Bronchial epithelial cell (primary cell): ENCODE data around the gene FRY. TPM values are rescaled to one million over a fixed set of nuclear protein-coding genes. Genes with fewer than 3 reads are reported as not detected.

Experiments
- DNase-seq: peaks from one replicate; pipeline ENCODE4 v3.0.0-alpha.2; 2010; ENCODE audit warnings: low read depth
- FAIRE-seq: peaks from 2 replicates; lab custom pipeline; 2011; peaks lifted over from hg19 to GRCh38; lab: Jason Lieb, UNC
- H3K27me3 ChIP-seq: 2 replicates; pipeline ENCODE4 v1.5.1; 2011; ENCODE audit warnings: low read length; ENCODE audit not compliant: control insufficient read depth, insufficient read depth
- H3K36me3 ChIP-seq: 2 replicates; pipeline ENCODE4 v1.5.1; 2011; ENCODE audit warnings: low read length; ENCODE audit not compliant: control insufficient read depth, insufficient read depth
- H3K4me3 ChIP-seq: 2 replicates; pipeline ENCODE4 v1.5.1; 2011; ENCODE audit warnings: mild to moderate bottlenecking, low read depth, low read length, control low read depth
- total RNA-seq: library from RNA; depleted of rRNA; stranded (reverse); fragments of >200 nt; gene quantifications from 2 replicates; pipeline ENCODE4 v1.2.1, GENCODE V29; 2014
- TF ChIP-seq, protein P1 (sequence below): IDR thresholded peaks from 2 replicates; pipeline ENCODE4 v1.5.1; 2011; ENCODE audit warnings: mild to moderate bottlenecking, moderate library complexity, low read length, control low read depth, inconsistent platforms; ENCODE audit not compliant: insufficient read depth, severe bottlenecking

FRY gene
- total RNA-seq, 1 donor from 2014 or later: 0.79 TPM

DNA sequence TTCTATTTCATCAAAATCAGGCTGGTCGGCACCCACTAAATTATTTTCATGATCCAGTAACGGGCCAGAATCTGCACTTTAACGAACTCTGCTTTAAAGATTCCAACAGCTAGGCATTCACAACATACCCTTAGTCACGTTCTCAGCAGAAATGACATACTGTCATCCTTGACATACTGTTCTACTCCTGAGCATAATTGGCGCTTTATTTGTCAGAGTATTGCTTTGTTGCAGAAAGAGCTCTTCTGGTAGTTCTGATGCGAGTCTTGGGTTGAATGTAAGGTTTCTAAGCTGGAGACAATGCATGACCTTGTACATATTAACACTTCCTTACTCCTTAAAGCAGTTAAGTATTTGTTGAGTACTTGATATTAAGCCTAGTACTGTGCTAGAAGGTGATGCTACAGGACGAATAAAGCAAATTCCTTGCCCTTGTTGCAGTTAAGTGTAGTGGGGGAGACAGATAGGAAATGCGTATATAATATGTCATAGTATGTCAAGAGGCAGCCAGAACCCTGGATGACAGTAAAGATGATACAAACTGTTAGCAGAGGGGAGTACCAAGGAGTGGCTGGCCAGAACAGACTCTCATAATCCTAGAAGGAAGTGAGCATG is 32.2 kb downstream of the FRY start:
- H3K27me3 ChIP-seq: no peaks in the 10 kb centered on the region
- no peak for FAIRE-seq
- TF ChIP-seq, protein P1, sequence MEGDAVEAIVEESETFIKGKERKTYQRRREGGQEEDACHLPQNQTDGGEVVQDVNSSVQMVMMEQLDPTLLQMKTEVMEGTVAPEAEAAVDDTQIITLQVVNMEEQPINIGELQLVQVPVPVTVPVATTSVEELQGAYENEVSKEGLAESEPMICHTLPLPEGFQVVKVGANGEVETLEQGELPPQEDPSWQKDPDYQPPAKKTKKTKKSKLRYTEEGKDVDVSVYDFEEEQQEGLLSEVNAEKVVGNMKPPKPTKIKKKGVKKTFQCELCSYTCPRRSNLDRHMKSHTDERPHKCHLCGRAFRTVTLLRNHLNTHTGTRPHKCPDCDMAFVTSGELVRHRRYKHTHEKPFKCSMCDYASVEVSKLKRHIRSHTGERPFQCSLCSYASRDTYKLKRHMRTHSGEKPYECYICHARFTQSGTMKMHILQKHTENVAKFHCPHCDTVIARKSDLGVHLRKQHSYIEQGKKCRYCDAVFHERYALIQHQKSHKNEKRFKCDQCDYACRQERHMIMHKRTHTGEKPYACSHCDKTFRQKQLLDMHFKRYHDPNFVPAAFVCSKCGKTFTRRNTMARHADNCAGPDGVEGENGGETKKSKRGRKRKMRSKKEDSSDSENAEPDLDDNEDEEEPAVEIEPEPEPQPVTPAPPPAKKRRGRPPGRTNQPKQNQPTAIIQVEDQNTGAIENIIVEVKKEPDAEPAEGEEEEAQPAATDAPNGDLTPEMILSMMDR: no peak

DNA sequence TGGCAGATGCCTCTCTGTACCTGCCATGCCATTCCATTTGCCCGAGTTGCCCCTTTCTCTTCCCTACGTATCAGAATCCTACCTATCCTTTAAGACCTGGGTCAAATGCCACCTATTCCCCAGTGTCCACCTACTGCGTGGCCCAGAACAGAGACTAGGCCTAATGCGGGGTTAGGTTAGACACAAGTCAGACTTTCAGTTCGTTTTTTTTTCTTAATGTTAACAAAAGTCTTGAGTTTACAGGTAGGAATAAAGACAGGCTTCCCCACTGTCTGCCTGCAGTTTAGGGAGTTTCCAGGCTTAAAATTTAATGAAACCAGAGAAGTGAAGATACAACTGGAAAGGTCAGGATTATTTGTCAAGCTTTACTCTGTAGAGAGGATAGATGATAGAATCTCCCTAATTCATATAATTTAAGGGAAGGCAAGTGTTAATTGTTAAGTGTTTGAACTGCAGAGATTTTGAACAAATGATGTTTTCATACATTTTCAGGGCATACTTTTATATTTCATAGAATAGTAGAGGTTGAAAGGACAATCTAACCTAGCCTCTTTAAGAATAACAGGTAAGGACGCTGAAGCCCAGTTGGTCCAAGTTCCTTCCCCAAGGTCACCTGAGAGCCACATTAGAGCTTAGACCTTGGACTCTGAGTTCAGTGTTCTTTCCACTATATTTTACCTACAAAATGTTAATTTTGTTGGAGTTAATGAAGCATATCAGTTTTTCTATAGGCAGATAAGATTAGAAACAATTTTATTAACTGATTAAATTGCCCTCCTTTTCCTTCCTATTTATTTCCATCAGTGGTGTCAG is 35.8 kb downstream of the FRY start:
- H3K27me3 ChIP-seq: no peaks in the 10 kb centered on the region
- H3K36me3 ChIP-seq: no peaks in the 10 kb centered on the region
- TF ChIP-seq, protein P1: no peak
- H3K4me3 ChIP-seq: no peak overlapping the region
- no peak for DNase-seq
- FAIRE-seq: no peak

More for the DNA sequence above, 32.2 kb downstream of the FRY start:
- Histone ChIP-seq H3K4me3 (no peak overlapping the region), H3K36me3 (no peaks in the 10 kb centered on the region)
- no peak for DNase-seq

DNA sequence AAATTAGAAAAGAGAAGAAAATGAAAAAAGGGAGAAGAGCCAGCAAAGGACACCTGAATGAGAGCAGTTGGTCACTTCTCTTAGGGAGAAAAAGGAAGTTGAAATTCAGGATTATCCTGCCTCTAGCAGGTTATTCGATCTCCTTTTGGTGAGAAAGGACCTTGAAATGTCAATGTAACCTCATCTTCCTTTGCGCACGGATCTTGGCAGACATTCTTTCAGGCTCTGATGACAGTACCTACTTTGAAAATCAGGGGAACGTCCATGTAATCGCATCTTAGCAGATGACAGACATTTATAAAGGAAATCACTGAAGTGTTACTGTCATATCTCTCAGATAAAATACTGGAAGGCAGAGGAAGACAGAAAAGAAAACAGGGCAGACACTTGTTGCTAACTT is 36.7 kb downstream of the FRY start:
- H3K27me3 ChIP-seq: no peaks in the 10 kb centered on the region
- DNase-seq (no peak), FAIRE-seq (no peak)
- H3K36me3 ChIP-seq: no peaks in the 10 kb centered on the region
- H3K4me3 ChIP-seq: no peak overlapping the region
- TF ChIP-seq, protein P1: no peak

DNA sequence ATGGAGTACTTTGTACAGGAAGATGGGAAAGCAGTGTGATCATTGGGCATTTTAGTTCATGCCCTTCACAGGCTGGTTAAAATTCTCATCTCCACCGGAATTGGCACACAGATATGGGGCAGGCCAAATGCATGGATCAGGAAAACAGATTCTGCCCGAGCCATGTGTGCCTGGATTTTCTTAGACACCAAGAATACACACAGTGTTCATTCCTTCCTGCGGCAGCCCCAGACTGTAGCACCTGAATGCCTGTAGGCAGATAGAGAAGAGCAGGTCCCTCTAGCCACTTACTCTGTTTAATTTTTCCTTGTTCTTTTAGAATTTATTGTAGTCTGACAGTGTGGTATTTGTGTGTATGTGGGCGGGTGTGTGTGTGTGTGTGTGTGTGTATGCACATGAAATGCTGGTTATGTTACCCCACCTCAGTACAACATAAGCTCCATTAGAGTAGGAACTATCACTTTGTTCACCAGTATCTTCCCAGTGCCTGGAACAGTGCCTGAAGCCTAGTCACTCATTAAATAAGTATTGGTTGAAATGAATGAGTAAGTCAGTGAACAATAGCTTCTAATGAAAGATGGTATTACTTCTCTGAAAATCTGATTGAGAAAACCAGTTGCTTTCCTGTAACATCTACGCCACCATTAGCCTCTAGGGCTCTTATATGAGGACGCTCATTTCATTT is 41.7 kb downstream of the FRY start:
- FAIRE-seq (no peak), DNase-seq (no peak)
- no peaks in the 10 kb centered on the region for H3K27me3 ChIP-seq
- TF ChIP-seq, protein P1: no peak
- no peaks in the 10 kb centered on the region for H3K36me3 ChIP-seq
- H3K4me3 ChIP-seq: no peak overlapping the region

DNA sequence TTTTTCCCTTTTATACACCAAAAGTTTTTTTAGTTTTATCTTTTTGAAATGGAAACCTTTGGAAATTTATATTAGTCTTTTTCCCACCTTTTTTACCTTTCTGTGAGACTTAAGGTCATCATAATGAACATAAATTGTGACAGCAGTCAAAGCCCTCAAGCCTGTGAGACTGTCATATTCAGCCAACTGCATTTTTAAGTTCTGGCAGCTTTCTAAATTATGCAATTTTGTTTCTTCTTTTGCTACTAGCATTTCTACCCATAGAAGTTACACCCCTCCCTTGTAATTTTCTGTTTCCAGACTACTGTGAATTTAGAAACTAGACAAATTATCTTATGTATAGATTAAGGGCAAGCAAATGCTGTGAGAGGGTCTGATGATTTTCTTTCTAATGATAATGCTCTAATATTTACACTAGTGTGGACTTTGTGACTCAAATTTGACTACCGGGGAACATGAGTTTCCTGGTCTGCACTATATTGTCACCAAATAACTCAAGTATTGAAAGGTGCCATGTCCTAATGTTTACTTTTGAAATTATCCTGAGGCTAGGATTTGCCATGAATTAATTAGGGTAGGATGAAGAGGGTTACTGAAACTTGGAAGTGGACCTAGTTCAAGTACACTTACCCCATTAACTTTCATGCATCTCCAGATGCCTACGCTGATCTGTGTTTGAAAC is 43.7 kb downstream of the FRY start:
- Histone ChIP-seq H3K27me3 (no peaks in the 10 kb centered on the region), H3K36me3 (no peaks in the 10 kb centered on the region), H3K4me3 (no peak overlapping the region)
- TF ChIP-seq, protein P1: no peak
- FAIRE-seq: no peak
- DNase-seq: no peak
